Transverse colon (tissue), 4 donors: Measurements from ENCODE around the gene RHEB. TPM values are rescaled to one million over a fixed set of nuclear protein-coding genes. Genes with fewer than 3 reads are reported as not detected.

ENCODE experiments used
- DNase-seq: peaks from one replicate; pipeline ENCODE4 v3.0.0-alpha.2; 2019
- H3K27ac ChIP-seq, 4 donors: fragments of 200-600 bp; sonication (generic); 2 replicates each; pipeline ENCODE4 v1.5.1; 2016 to 2018; ENCODE audit warnings: inconsistent platforms in 4 of 4
- H3K27me3 ChIP-seq: fragments of 200-600 bp; sonication (generic); 2 replicates; pipeline ENCODE4 v1.5.1; 2017; ENCODE audit warnings: inconsistent platforms
- H3K36me3 ChIP-seq, 4 donors: fragments of 200-600 bp; sonication (generic); 2 replicates each; pipeline ENCODE4 v1.5.1; 2017 to 2019; ENCODE audit warnings: inconsistent platforms in 4 of 4
- H3K4me1 ChIP-seq, 4 donors: fragments of 200-600 bp; sonication (generic); 2 replicates each; pipeline ENCODE4 v1.5.1; 2017 to 2020; ENCODE audit warnings: inconsistent platforms in 4 of 4
- H3K4me3 ChIP-seq, 4 donors: fragments of 200-600 bp; sonication (generic); 1 replicate in 1 of 4; 2 replicates in 3 of 4; pipeline versions ENCODE4 v1.5.1 to v1.6.1; 2017 to 2019; ENCODE audit warnings: inconsistent platforms in 4 of 4
- H3K9me3 ChIP-seq, 2 donors: fragments of 200-600 bp; sonication (generic); 2 replicates each; pipeline ENCODE4 v1.5.1; 2017 to 2019; ENCODE audit warnings: inconsistent platforms in 2 of 2
- CTCF ChIP-seq, 5 experiments: fragments of 200-600 bp in 3 of 5; fragments of 450-650 bp in 2 of 5; sonication (generic) in 3 of 5; IDR thresholded peaks; 1 replicate in 2 of 5; 2 replicates in 3 of 5; pipeline ENCODE4 v1.5.1; 2016 to 2017; ENCODE audit warnings: antibody characterized with exemption in 5 of 5, inconsistent platforms in 3 of 5, mild to moderate bottlenecking in 2 of 5, moderate library complexity in 1 of 5
- EP300 ChIP-seq: sonication (generic); formaldehyde crosslinking; IDR thresholded peaks from one replicate; pipeline ENCODE4 v1.6.1; 2017; ENCODE audit warnings: antibody characterized with exemption, low read depth
- POLR2A ChIP-seq: fragments of 450-650 bp; IDR thresholded peaks from one replicate; pipeline ENCODE4 v1.6.1; 2016; ENCODE audit warnings: antibody characterized with exemption, mild to moderate bottlenecking, moderate library complexity
- POLR2AphosphoS5 ChIP-seq, 3 donors: sonication (generic); formaldehyde crosslinking; IDR thresholded peaks; one replicate each; pipeline ENCODE4 v1.6.1; 2016; ENCODE audit warnings: antibody characterized with exemption in 3 of 3
- WGBS, 2 donors: methylation state at CpG; one replicate each; pipeline ENCODE4 v1.1.5; 2018; ENCODE audit warnings: low coverage in 1 of 2; 5-methylcytosine and 5-hydroxymethylcytosine counted together
- in situ Hi-C, 4 donors: fragments of 200-750 bp; cut with MboI; loops; one replicate each; pipeline versions ENCODE4 v1.15.0 to v1.15.1; 2017; ENCODE audit warnings: low sequenced_read_pairs in 3 of 4, low pct_ligation_motif_present in 1 of 4, low pct_unique_long_range_greater_than_20kb in 1 of 4
- intact Hi-C: fragments of 100-400 bp; cut with DNase I; formaldehyde crosslinking; loops from one replicate; pipeline ENCODE4 v1.15.1; 2023; ENCODE audit warnings: low total_unique reads
- total RNA-seq, 4 donors: library from RNA; depleted of rRNA; stranded (reverse); fragments of >200 nt; gene quantifications; one replicate each; pipeline ENCODE4 v1.1.0, GENCODE V29; 2016

RHEB gene
- total RNA-seq, 4 donors from 2014 or later, result 12.7 to 70.5 (median 42.8) TPM

GRCh38 chr7:151457534-151457933, 62.2 kb downstream of the RHEB start:
- no peaks in the 10 kb centered on the region for H3K27me3 ChIP-seq
- intact Hi-C loops, result no loop called here
- in situ Hi-C loops, result loop anchor here in 1 of 4 donors (25.0 kb wide), 1 partner anchor 280 kb away; no protein-coding TSS in a partner anchor

GRCh38 chr7:151456782-151457181, 62.9 kb downstream of the RHEB start:
- Histone ChIP-seq H3K4me1 (peaks cover 21 to 27% (median 24%) of the 10 kb centered on the region in 4 donors), H3K27ac (no peak overlapping the region), H3K36me3 (no peaks in the 10 kb centered on the region), H3K4me3 (no peak overlapping the region), H3K9me3 (no peaks in the 10 kb centered on the region), H3K27me3 (no peaks in the 10 kb centered on the region)
- WGBS, 2 donors, result 55 to 78% methylated on average over 3 to 4 of the region's 4 CpGs
- intact Hi-C loops, result no loop called here
- in situ Hi-C loops, result loop anchor here in 1 of 4 donors (25.0 kb wide), 1 partner anchor 281 kb away; no protein-coding TSS in a partner anchor
- no peak for DNase-seq
- no peak for TF ChIP-seq EP300
- TF ChIP-seq POLR2AphosphoS5 (IDR thresholded peaks at IDR 0.05), result no peak
- TF ChIP-seq CTCF (IDR thresholded peaks at IDR 0.05), result no peak
- TF ChIP-seq POLR2A, result no peak

More at GRCh38 chr7:151457534-151457933, 62.2 kb downstream of the RHEB start:
- DNase-seq, result no peak
- Histone ChIP-seq H3K36me3 (no peaks in the 10 kb centered on the region), H3K4me3 (no peak overlapping the region), H3K9me3 (no peaks in the 10 kb centered on the region), H3K4me1 (peaks cover 22 to 27% (median 24%) of the 10 kb centered on the region in 4 donors), H3K27ac (no peak overlapping the region)
- WGBS, 2 donors, result 92 to 100% methylated on average over 1 to 6 of the region's 6 CpGs
- TF ChIP-seq POLR2AphosphoS5 (IDR thresholded peaks at IDR 0.05) (no peak), CTCF (IDR thresholded peaks at IDR 0.05) (no peak), POLR2A (no peak), EP300 (no peak)

- H3K27me3 ChIP-seq, result no peaks in the 10 kb centered on the region
- H3K4me3 ChIP-seq, result no peak overlapping the region
- H3K36me3 ChIP-seq, result no peaks in the 10 kb centered on the region
- H3K9me3 ChIP-seq, result no peaks in the 10 kb centered on the region
- DNase-seq, result no peak
- in situ Hi-C loops, result loop anchor here in 1 of 4 donors (25.0 kb wide), 1 partner anchor 281 kb away; no protein-coding TSS in a partner anchor
- WGBS, 2 donors, result 80 to 91% methylated on average over 2 to 5 of the region's 5 CpGs
- TF ChIP-seq EP300 (no peak), POLR2AphosphoS5 (IDR thresholded peaks at IDR 0.05) (no peak), POLR2A (no peak), CTCF (IDR thresholded peaks at IDR 0.05) (no peak)
- intact Hi-C loops, result no loop called here
- H3K27ac ChIP-seq, result no peak overlapping the region
- H3K4me1 ChIP-seq, result peaks cover 17 to 24% (median 22%) of the 10 kb centered on the region in 4 donors
Measured at GRCh38 chr7:151456276-151456675, 63.4 kb downstream of the RHEB start.

GRCh38 chr7:151455690-151456089, 64.0 kb downstream of the RHEB start:
- H3K4me1 ChIP-seq, result peaks cover 12 to 18% (median 16%) of the 10 kb centered on the region in 4 donors
- in situ Hi-C loops (loop anchor here in 1 of 4 donors (25.0 kb wide), 1 partner anchor 282 kb away; no protein-coding TSS in a partner anchor), intact Hi-C loops (no loop called here)
- TF ChIP-seq POLR2AphosphoS5 (IDR thresholded peaks at IDR 0.05) (no peak), POLR2A (no peak), CTCF (IDR thresholded peaks at IDR 0.05) (no peak), EP300 (no peak)
- 80% methylated on average over 4 of the region's 4 CpGs; no CpG with 5 or more reads in 1 of the 2 donors for WGBS, 2 donors
- H3K4me3 ChIP-seq, result no peak overlapping the region
- H3K36me3 ChIP-seq, result no peaks in the 10 kb centered on the region
- no peaks in the 10 kb centered on the region for H3K9me3 ChIP-seq
- no peak for DNase-seq
- no peak overlapping the region for H3K27ac ChIP-seq
- no peaks in the 10 kb centered on the region for H3K27me3 ChIP-seq
